GM19467 (cell line): ENCODE data around the gene VPS16.

Source experiments
- ATAC-seq: cut with Tn5 transposase; IDR thresholded peaks from one replicate; pipeline ENCODE4 v1.9.1; 2021; ENCODE audit warnings: mild to moderate bottlenecking, moderate library complexity; ENCODE audit not compliant: unreplicated experiment

VPS16 gene

DNA sequence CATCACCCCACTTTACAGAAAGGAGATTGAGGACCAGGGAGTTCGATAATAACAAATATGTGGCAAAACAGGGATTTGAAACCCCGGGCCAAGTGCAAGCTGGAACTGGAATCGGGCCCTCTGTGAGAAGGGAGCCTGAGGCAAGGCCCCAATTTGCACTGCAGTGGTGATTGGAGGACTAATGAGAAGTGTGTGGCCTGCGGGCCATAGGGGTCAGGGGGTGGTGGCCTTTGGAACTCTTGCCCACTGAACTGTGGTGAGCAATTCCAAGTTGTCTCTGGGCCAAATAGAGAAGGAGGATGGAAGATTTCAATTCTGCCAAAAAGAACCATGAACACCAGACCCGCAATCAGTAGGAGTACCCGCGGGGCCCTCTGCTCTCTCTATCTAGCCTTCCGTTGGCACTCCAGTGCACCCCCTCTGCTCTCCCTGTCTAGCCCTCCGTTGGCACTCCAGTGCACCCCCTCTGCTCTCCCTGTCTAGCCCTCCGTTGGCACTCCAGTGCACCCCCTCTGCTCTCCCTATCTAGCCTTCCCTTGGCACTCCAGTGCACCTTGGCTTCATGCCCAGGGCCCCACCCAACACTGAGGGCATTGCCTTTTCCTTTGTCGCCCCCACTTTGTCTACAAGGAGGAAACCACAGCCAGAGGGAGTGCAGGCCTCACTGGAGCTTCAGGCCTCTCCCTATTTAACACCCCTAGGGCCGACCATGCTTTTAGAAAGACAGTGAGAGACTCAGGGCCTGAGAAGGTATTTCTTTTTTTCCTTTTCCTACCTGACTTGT is 26.7 kb downstream of the VPS16 start:
- ATAC-seq, result no peak

DNA sequence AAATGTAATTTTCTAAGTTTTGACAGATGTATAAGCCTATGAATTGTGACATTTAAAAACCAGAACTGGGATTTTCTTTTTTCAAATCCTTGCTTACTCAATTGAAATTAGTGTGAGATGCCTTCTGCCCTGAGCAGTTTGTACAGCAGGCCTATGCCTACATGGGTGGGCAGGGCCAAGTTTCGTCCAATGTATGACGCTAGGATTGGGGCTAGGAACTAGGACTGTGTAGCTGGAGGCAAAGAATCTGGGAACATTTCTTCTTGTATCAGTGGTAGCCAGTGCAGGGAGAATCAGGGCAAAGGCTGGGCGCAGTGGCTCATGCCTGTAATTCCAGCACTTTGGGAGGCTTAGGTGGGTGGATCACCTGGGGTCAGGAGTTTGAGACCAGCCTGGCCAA is 28.8 kb downstream of the VPS16 start:
- no peak for ATAC-seq

GRCh38 chr20:2871111-2871465 is 30.5 kb downstream of the VPS16 start:
- no peak for ATAC-seq

- no peak for ATAC-seq
Observed at GRCh38 chr20:2871661-2872458, 31.3 kb downstream of the VPS16 start.

DNA sequence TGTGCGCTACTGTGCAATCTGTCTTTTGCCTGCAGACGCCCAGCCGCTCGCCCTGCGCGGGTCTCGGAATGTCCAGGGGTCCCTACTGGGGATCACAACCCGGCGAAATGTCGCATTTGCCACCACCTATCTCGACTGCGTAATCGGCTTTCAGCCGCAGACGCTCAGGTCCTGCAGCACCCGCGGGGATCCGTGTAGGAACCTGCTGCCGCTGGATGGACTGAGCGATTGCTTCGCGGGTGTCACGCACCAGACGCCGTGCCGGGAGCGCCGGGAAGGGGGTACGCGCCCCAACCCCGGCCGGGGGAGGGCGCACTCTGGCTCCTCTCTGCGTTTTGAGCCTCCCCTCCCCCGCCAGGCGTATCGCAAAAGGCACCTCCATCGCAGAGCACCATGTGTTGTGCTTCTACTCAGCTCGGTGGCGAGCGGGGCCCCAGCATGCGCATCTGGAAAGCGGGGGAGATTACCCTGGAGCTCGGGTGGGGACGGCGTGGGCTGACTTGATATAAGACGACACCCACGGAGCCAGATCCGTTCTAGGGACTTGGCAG is 32.0 kb downstream of the VPS16 start:
- peak; percentile 14 for ATAC-seq

GRCh38 chr20:2873010-2873746 is 32.6 kb downstream of the VPS16 start, which contains the start of gene PTPRA:
PTPRA (plus strand) TSS chr20:2873481; CDS start chr20:2964278, 90,797 bp downstream.
- peak; percentile 87 for ATAC-seq

DNA sequence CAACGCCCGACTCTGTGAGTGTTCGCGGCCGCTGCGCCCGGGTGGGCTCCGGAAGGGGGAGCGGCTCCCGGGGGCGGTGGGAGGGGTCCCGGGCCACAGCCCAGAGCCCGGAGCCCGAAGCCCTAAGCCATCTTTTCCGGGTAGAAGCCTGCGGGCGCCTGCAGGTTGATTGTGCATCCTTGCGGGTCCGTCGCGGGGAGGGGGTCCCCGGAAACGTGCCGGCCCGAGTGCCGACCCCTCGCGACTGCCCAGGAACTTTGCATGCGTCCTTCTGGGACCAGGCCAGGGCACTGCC is 33.1 kb downstream of the VPS16 start:
- ATAC-seq, result no peak

DNA sequence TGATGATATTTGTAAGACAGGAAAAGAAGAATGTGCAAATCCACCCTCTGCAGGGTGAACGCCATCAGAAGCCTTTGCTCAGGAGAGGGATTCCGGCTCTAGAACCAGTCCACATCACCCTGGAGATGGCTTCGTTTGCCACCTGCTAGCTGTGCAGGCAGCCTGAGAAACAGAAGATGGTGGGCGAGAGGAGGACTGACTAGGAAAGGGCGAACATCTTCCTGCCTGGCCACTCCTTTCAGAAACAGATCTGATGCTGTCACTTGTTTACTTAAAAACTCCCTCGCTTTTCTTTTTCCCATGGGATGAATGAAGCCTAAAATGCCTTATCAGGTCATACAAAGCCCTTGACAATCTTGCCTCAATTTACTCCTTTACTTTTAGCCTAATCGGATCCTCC is 33.9 kb downstream of the VPS16 start:
- ATAC-seq, result no peak

- ATAC-seq, result no peak
Observed at GRCh38 chr20:2875690-2876203, 35.2 kb downstream of the VPS16 start.

DNA sequence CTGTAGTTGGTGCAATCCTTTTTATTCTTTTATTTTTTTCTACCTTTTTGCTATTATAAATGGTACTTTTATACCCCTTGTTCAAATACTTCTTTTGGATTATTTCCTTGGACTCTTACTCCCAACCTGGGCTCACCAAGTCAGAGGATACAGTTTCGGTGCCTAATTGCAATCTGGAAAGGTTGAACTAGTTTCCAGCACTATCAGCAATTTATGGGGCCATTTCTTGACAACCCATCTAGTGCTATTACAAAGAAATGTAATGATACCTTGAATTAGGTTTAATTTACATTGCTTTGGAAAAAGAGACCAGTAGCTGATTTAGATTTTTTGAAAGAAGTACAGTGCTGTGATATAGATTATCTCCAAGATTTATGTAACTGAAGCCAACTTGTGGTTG is 38.0 kb downstream of the VPS16 start:
- no peak for ATAC-seq

DNA sequence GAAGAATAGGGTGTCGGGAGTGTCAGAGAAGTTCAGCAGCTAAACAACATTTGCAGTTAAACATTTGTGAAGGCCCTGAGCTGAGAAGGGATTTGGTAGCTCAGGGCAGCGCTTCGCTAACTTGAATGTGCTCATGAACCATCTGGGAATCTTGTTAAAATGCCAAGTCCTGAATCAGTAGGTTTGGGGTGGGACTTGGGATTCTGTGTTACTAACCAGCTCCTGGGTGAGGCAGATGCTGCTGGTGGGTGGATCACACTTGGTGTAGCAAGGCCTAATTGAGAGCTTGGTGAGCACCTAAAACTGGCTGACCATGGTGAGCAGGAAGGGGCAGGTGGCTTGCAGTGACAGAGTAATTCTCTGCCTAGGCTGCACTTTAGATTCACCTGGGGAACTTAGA is 38.6 kb downstream of the VPS16 start:
- no peak for ATAC-seq

GRCh38 chr20:2880650-2881049 is 40.1 kb downstream of the VPS16 start:
- ATAC-seq, result no peak

- ATAC-seq, result no peak
Observed at GRCh38 chr20:2883726-2884637, 43.4 kb downstream of the VPS16 start.

DNA sequence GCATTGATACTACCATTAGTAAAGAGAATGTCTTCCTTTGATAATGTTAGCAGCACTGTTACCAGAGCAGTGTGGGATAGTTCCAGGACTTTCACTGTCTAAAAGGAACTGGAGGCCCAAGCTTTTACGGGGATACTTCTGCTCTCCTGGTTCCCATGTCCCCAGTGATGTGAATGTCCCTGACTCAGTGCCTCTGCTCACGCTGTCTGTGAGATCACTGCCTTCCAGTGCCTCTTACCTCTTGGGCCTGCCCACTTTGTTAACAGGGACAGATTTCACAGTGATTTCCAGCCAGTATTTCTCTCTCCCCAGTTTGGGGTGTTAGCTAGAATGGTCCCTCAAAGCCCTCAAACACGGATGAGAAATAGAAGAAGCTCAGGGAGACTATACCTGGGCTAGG is 47.2 kb downstream of the VPS16 start:
- no peak for ATAC-seq

DNA sequence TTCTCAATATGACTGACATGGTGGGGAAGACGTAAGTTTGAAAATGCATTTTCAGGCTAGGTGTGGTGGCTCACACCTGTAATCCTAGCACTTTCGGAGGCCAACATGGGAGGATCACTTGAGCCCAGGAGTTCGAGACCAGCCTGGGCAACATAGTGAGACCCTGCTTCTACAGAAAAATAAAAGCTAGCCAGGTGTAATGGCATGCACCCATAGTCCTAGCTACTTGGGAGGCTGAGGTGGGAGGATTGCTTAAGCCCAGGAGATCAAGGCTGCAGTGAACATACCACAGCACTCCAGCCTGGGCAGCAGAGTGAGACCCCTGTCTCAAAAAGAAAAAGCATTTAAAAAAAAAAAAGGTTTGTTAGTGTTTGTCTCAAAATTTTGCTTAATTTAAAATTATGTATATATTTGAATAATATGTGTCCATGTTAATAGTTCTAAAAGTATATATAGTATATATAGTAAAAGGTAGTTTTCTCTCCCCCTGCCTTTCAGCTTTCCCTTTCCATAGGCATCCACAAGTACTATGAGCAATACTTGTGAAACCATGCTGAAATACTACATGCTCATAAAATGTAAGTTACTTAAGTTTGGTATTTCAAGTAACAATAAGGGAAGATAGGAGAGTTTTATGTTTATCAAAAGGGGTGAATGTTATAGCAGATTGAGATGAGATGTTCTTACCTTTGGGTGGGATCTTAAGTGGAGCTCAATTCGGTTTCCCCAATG is 47.8 kb downstream of the VPS16 start:
- no peak for ATAC-seq

GRCh38 chr20:2889209-2889608 is 48.7 kb downstream of the VPS16 start:
- ATAC-seq, result no peak

DNA sequence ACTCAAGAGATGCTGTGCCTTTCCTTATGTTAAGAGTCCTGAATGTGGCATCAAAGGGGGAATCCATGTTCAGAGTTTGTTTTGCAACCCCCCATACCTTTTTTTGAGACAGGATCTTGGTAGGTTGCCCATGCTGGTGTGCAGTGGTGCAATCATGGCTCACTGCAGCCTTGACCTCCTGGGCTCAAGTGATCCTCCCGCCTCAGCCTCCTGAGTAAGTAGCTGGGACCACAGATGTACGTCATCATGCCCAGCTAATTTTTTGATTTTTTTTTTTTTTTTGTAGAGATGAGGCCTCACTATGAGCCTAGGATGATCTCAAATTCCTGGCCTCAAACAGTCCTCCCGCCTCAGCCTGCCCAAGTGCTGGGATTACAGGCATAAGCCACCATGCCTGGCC is 49.3 kb downstream of the VPS16 start:
- ATAC-seq, result no peak

- no peak for ATAC-seq
Observed at GRCh38 chr20:2890742-2891141, 50.2 kb downstream of the VPS16 start.

GRCh38 chr20:2891343-2891742 is 50.8 kb downstream of the VPS16 start:
- no peak for ATAC-seq

GRCh38 chr20:2892376-2892775 is 51.8 kb downstream of the VPS16 start:
- ATAC-seq, result no peak
